NCI-H1417 (cell line): ENCODE data around the gene TIAM2.
"Not testable (repeated sequence)": the region's sequence is repeated elsewhere in the genome, so short reads cannot be mapped to it uniquely, and the experiment has no call there.

Experiments
- DNase-seq, 3 experiments: peaks; one replicate each; lab custom pipeline; 2025; lab: John Stamatoyannopoulos, UW

Gene TIAM2

GRCh38 chr6:154991207-154991606 lies 3.9 kb upstream of the TIAM2 start:
- DNase-seq, result no peak

GRCh38 chr6:154993026-154993425 lies 2.1 kb upstream of the TIAM2 start:
- DNase-seq, result no peak

- no peak for DNase-seq
These were observed 1.4 kb upstream of the TIAM2 start for GRCh38 chr6:154993710-154994109.

- DNase-seq, result no peak
These were observed 270 bp upstream of the TIAM2 start for GRCh38 chr6:154994836-154995253.

- DNase-seq, result no peak
These were observed 988 bp downstream of the TIAM2 start for GRCh38 chr6:154996016-154996590.

- DNase-seq, result no peak
These were observed 1.8 kb downstream of the TIAM2 start for GRCh38 chr6:154996841-154997311.

GRCh38 chr6:154998855-154999254 lies 3.7 kb downstream of the TIAM2 start:
- DNase-seq, result no peak

- no peak for DNase-seq
These were observed 6.4 kb downstream of the TIAM2 start for GRCh38 chr6:155001482-155001881.

- no peak for DNase-seq
These were observed 6.8 kb downstream of the TIAM2 start for GRCh38 chr6:155001934-155002333.

GRCh38 chr6:155003476-155003875 lies 8.4 kb downstream of the TIAM2 start:
- DNase-seq, result no peak

GRCh38 chr6:155004017-155004416 lies 8.9 kb downstream of the TIAM2 start:
- no peak for DNase-seq

- DNase-seq, result no peak
These were observed 9.7 kb downstream of the TIAM2 start for GRCh38 chr6:155004576-155005372.

- no peak for DNase-seq
These were observed 13.5 kb downstream of the TIAM2 start for GRCh38 chr6:155008625-155009024.

GRCh38 chr6:155010940-155011339 lies 15.8 kb downstream of the TIAM2 start:
- DNase-seq, result no peak

- DNase-seq, result no peak
These were observed 16.7 kb downstream of the TIAM2 start for GRCh38 chr6:155011809-155012291.

- DNase-seq, result peak; percentile 44 to 90 (median 49)
These were observed 18.4 kb downstream of the TIAM2 start for GRCh38 chr6:155013457-155013876.

- no peak for DNase-seq
These were observed 19.0 kb downstream of the TIAM2 start for GRCh38 chr6:155014137-155014536.

- no peak for DNase-seq
These were observed 19.7 kb downstream of the TIAM2 start for GRCh38 chr6:155014670-155015300.

GRCh38 chr6:155018415-155018814 lies 23.3 kb downstream of the TIAM2 start:
- not testable (repeated sequence) for DNase-seq

- DNase-seq, result no peak
These were observed 26.6 kb downstream of the TIAM2 start for GRCh38 chr6:155021680-155022079.

- DNase-seq, result no peak
These were observed 27.6 kb downstream of the TIAM2 start for GRCh38 chr6:155022721-155023120.

GRCh38 chr6:155023717-155024116 lies 28.6 kb downstream of the TIAM2 start:
- no peak for DNase-seq
